Measurements from ENCODE around the gene CSH1.
"Not testable (repeated sequence)": the region's sequence is repeated elsewhere in the genome, so short reads cannot be mapped to it uniquely, and the experiment has no call there.

The CSH1 gene

DNA sequence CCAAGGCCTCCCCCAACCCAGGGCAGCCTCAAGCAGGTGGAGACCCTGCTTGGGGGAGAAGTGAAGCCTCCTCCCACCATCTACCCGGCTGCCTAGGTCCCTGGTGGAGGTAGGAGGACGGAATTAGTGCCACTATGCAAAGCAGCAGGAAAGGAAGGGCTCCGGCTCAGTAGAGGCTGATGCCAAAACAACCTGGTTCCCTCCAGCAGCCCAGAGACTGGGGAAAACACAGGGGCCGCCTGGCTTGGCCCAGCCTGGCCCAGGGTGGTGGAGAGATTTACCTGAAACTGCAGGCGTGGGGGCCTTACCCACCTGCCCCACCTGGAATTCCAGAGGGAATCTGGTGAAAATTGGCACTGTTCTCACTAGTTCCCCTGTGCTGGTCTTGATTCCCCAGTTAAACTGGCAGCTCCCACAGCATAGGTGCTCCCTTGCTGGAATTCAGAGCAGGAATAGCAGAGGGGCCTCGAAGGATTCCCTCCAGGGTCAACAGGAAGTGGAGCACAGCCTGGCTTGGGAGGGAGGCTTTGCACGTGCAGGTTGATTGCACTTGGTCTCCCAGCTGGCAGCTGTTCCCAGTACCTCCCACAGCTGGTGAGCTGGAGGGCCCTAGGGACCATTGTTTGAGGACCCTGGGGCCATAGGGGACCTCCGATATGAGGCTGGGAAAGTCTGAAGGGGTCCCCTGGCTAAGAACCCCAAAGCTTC, 31.2 kb upstream of the CSH1 start:
- ChIA-PET CTCF (interaction anchor here (0.6 to 1.1 kb wide), 2 partner anchors 19 to 203 kb away, joined by 3 to 4 read pairs; no protein-coding TSS in a partner anchor), POLR2A (no interaction called here)
- Histone ChIP-seq H3K4me1 (ENCODE audit: control insufficient read depth, insufficient read depth, low read length) (no peaks in the 10 kb centered on the region), H3K27ac (ENCODE audit: extremely low read depth, low read depth, low read length) (no peak overlapping the region), H3K4me3 (ENCODE audit: low read depth, low read length) (no peak overlapping the region), H3K9me3 (ENCODE audit: control insufficient read depth, insufficient read depth, low read depth, low read length) (no peaks in the 10 kb centered on the region), H3K36me3 (ENCODE audit: control insufficient read depth in 2 of 2, insufficient read depth in 1 of 2, low read length in 2 of 2) (no peaks in the 10 kb centered on the region)
- TF ChIP-seq ZSCAN18 (tag by site-specific recombination; IDR thresholded peaks at IDR 0.05) (no peak), ZNF341 (tag by site-specific recombination; IDR thresholded peaks at IDR 0.05; ENCODE audit: low read depth) (peak; percentile 67), ZNF350 (tag by site-specific recombination; IDR thresholded peaks at IDR 0.05) (no peak), ZNF791 (tag by site-specific recombination; IDR thresholded peaks at IDR 0.05) (no peak), ZBTB17 (tag by site-specific recombination; IDR thresholded peaks at IDR 0.05) (no peak), KLF1 (tag by site-specific recombination; IDR thresholded peaks at IDR 0.05) (no peak)

- Histone ChIP-seq H3K4me1 (ENCODE audit: control insufficient read depth, insufficient read depth, low read length) (no peaks in the 10 kb centered on the region), H3K4me3 (ENCODE audit: low read depth, low read length) (no peak overlapping the region), H3K36me3 (ENCODE audit: control insufficient read depth in 2 of 2, insufficient read depth in 1 of 2, low read length in 2 of 2) (no peaks in the 10 kb centered on the region), H3K27ac (ENCODE audit: extremely low read depth, low read depth, low read length) (no peak overlapping the region), H3K9me3 (ENCODE audit: control insufficient read depth, insufficient read depth, low read depth, low read length) (no peaks in the 10 kb centered on the region)
- TF ChIP-seq, protein P1, sequence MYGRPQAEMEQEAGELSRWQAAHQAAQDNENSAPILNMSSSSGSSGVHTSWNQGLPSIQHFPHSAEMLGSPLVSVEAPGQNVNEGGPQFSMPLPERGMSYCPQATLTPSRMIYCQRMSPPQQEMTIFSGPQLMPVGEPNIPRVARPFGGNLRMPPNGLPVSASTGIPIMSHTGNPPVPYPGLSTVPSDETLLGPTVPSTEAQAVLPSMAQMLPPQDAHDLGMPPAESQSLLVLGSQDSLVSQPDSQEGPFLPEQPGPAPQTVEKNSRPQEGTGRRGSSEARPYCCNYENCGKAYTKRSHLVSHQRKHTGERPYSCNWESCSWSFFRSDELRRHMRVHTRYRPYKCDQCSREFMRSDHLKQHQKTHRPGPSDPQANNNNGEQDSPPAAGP (tag by site-specific recombination; IDR thresholded peaks at IDR 0.05): no peak
- TF ChIP-seq ZNF311 (tag by site-specific recombination; IDR thresholded peaks at IDR 0.05; ENCODE audit: borderline replicate concordance): no peak
- TF ChIP-seq MYNN (tag by site-specific recombination; IDR thresholded peaks at IDR 0.05; ENCODE audit: borderline replicate concordance): no peak
- TF ChIP-seq, protein P2, sequence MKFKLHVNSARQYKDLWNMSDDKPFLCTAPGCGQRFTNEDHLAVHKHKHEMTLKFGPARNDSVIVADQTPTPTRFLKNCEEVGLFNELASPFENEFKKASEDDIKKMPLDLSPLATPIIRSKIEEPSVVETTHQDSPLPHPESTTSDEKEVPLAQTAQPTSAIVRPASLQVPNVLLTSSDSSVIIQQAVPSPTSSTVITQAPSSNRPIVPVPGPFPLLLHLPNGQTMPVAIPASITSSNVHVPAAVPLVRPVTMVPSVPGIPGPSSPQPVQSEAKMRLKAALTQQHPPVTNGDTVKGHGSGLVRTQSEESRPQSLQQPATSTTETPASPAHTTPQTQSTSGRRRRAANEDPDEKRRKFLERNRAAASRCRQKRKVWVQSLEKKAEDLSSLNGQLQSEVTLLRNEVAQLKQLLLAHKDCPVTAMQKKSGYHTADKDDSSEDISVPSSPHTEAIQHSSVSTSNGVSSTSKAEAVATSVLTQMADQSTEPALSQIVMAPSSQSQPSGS (tag by site-specific recombination; IDR thresholded peaks at IDR 0.05; ENCODE audit: low read depth): no peak
- TF ChIP-seq ZNF155 (tag by site-specific recombination; IDR thresholded peaks at IDR 0.05): no peak
- TF ChIP-seq ZNF571 (tag by site-specific recombination; IDR thresholded peaks at IDR 0.05): no peak
- TF ChIP-seq ZNF701 (tag by site-specific recombination; IDR thresholded peaks at IDR 0.05): no peak
- TF ChIP-seq ZNF48 (tag by site-specific recombination; IDR thresholded peaks at IDR 0.05): no peak
- TF ChIP-seq ZBTB21 (tag by site-specific recombination; IDR thresholded peaks at IDR 0.05): no peak
- POLR2A ChIA-PET: no interaction called here
- CTCF ChIA-PET: interaction anchor here (0.7 kb wide), 2 partner anchors 99 to 224 kb away, joined by 3 read pairs; no protein-coding TSS in a partner anchor
These were observed 29.8 kb upstream of the CSH1 start for GRCh38 chr17:63926164-63926563.

- ChIA-PET CTCF (interaction anchor here (0.7 kb wide), 1 partner anchor 100 kb away, joined by 3 read pairs; no protein-coding TSS in a partner anchor), POLR2A (no interaction called here)
- Histone ChIP-seq H3K36me3 (ENCODE audit: control insufficient read depth in 2 of 2, insufficient read depth in 1 of 2, low read length in 2 of 2) (no peaks in the 10 kb centered on the region), H3K4me3 (ENCODE audit: low read depth, low read length) (no peak overlapping the region), H3K4me1 (ENCODE audit: control insufficient read depth, insufficient read depth, low read length) (no peaks in the 10 kb centered on the region), H3K9me3 (ENCODE audit: control insufficient read depth, insufficient read depth, low read depth, low read length) (no peaks in the 10 kb centered on the region), H3K27ac (ENCODE audit: extremely low read depth, low read depth, low read length) (no peak overlapping the region)
- TF ChIP-seq ZNF660 (tag by site-specific recombination; IDR thresholded peaks at IDR 0.05): no peak
These were observed 29.2 kb upstream of the CSH1 start for GRCh38 chr17:63925615-63926014.

- POLR2A ChIA-PET; H3K9me3 ChIP-seq (ENCODE audit: control insufficient read depth, insufficient read depth, low read depth, low read length); H3K4me3 ChIP-seq (ENCODE audit: low read depth, low read length); H3K4me1 ChIP-seq (ENCODE audit: control insufficient read depth, insufficient read depth, low read length); H3K36me3 ChIP-seq (ENCODE audit: control insufficient read depth in 2 of 2, insufficient read depth in 1 of 2, low read length in 2 of 2); H3K27ac ChIP-seq (ENCODE audit: extremely low read depth, low read depth, low read length): not testable (repeated sequence)
- CTCF ChIA-PET: interaction anchor here (1.0 to 1.8 kb wide), 2 partner anchors 24 to 104 kb away, joined by 6 to 8 read pairs; no protein-coding TSS in a partner anchor
These were observed 26.0 kb upstream of the CSH1 start for GRCh38 chr17:63922402-63922801.

- POLR2A ChIA-PET; H3K9me3 ChIP-seq (ENCODE audit: control insufficient read depth, insufficient read depth, low read depth, low read length); H3K4me1 ChIP-seq (ENCODE audit: control insufficient read depth, insufficient read depth, low read length); H3K27ac ChIP-seq (ENCODE audit: extremely low read depth, low read depth, low read length); H3K4me3 ChIP-seq (ENCODE audit: low read depth, low read length); H3K36me3 ChIP-seq (ENCODE audit: control insufficient read depth in 2 of 2, insufficient read depth in 1 of 2, low read length in 2 of 2): not testable (repeated sequence)
- CTCF ChIA-PET: interaction anchor here (0.6 to 4.5 kb wide), 14 partner anchors 8 to 361 kb away, joined by 3 to 58 read pairs (median 8); partner anchors contain the start of gene CSHL1
These were observed 24.4 kb upstream of the CSH1 start for GRCh38 chr17:63920779-63921178.

DNA sequence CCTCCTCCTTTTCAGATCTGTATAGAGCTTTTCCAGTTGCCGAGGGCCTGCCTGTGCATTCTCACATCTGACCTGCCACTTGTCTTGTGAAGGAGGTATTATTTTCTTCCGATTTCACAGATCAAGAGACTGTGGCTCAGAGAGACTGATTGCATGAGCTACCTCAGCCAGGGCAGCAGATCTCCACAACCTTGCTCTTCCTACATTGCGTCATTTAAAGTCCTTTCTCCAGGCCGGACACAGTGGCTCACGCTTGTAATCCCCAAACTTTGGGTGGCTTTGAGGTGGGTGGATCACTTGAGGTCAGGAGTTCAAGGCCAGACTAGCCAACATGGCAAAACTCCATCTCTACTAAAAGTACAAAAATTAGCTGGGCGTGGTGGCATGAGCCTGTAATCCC, 23.7 kb upstream of the CSH1 start:
- not testable (repeated sequence) for H3K9me3 ChIP-seq (ENCODE audit: control insufficient read depth, insufficient read depth, low read depth, low read length); H3K27ac ChIP-seq (ENCODE audit: extremely low read depth, low read depth, low read length); H3K4me1 ChIP-seq (ENCODE audit: control insufficient read depth, insufficient read depth, low read length); H3K36me3 ChIP-seq (ENCODE audit: control insufficient read depth in 2 of 2, insufficient read depth in 1 of 2, low read length in 2 of 2); H3K4me3 ChIP-seq (ENCODE audit: low read depth, low read length)
- ChIA-PET CTCF (interaction anchor here (0.6 to 4.5 kb wide), 35 partner anchors 8 to 371 kb away, joined by 3 to 58 read pairs (median 5); partner anchors contain the start of genes CD79B and CSHL1), POLR2A (interaction anchor here (0.6 to 2.0 kb wide), 2 partner anchors 23 to 226 kb away, joined by 3 to 10 read pairs; no protein-coding TSS in a partner anchor)

Measured in HEK293 (cell line).